Measurements from ENCODE around the gene USP21.

GRCh38 chr1:161197560-161198193 is 38.4 kb downstream of the USP21 start:
- no peak for TF ChIP-seq EP300 (IDR thresholded peaks at IDR 0.05)
- TF ChIP-seq CTCF (IDR thresholded peaks at IDR 0.05) = no peak
- no peak for TF ChIP-seq CHD4 (IDR thresholded peaks at IDR 0.05; ENCODE audit: borderline replicate concordance)
